Endothelial cell of umbilical vein (primary cell): ENCODE data around the gene LHFPL5. TPM values are rescaled to one million over a fixed set of nuclear protein-coding genes. Genes with fewer than 3 reads are reported as not detected.

Experiments
- BruUV-seq: library from RNA; stranded (reverse); fragments of 400-500 nt; replicated peaks from 2 replicates; lab custom pipeline; 2021; lab: Mats Ljungman, UMichigan
- CTCF ChIA-PET: fragments of 300-600, 350-600 bp; sonication (Branson Sonifier 250); formaldehyde crosslinking; loops from one replicate; lab custom pipeline; 2021; ENCODE audit warnings: antibody characterized with exemption, inconsistent platforms; lab: Charles Lee
- POLR2A ChIA-PET: fragments of 300-600, 350-600 bp; sonication (Branson Sonifier 250); formaldehyde crosslinking; loops from one replicate; lab custom pipeline; 2021; ENCODE audit warnings: antibody characterized with exemption, inconsistent platforms; lab: Charles Lee
- DNase-seq: peaks from one replicate; pipeline ENCODE4 v3.0.0-alpha.2; 2011; ENCODE audit warnings: low read depth, low spot score
- FAIRE-seq: peaks from 2 replicates; lab custom pipeline; 2011; peaks lifted over from hg19 to GRCh38; lab: Jason Lieb, UNC
- H2AFZ ChIP-seq: 2 replicates; pipeline ENCODE4 v1.6.0; 2012; ENCODE audit warnings: low read depth, low read length, control low read depth, inconsistent platforms
- H3K27ac ChIP-seq: 2 replicates; pipeline ENCODE4 v1.5.1; 2011; ENCODE audit warnings: low read depth, mild to moderate bottlenecking, control low read depth, low read length, moderate library complexity; ENCODE audit not compliant: insufficient read depth
- H3K27me3 ChIP-seq, 2 experiments: 2 replicates each; pipeline versions ENCODE4 v1.6.0 to v1.6.1; 2011; ENCODE audit warnings: low read length in 2 of 2, mixed read lengths in 1 of 2; ENCODE audit not compliant: control insufficient read depth in 2 of 2, insufficient read depth in 2 of 2
- H3K36me3 ChIP-seq, 2 experiments: 2 replicates in 1 of 2; 3 replicates in 1 of 2; pipeline ENCODE4 v1.5.1; 2011; ENCODE audit warnings: low read length in 2 of 2, mild to moderate bottlenecking in 1 of 2, moderate library complexity in 1 of 2; ENCODE audit not compliant: control insufficient read depth in 2 of 2, insufficient read depth in 2 of 2; ENCODE audit errors: extremely low read depth in 1 of 2
- H3K4me1 ChIP-seq: 3 replicates; pipeline ENCODE4 v1.5.1; 2011; ENCODE audit warnings: mild to moderate bottlenecking, low read length; ENCODE audit not compliant: control insufficient read depth, insufficient read depth; ENCODE audit errors: extremely low read depth
- H3K4me2 ChIP-seq: 2 replicates; pipeline ENCODE4 v1.6.1; 2011; ENCODE audit warnings: low read length, control low read depth, mixed read lengths; ENCODE audit not compliant: insufficient read depth
- H3K4me3 ChIP-seq, 3 experiments: fragments of 200-600 bp in 1 of 3; sonication (generic), shearing (Covaris generic) in 1 of 3; replicated peaks in 1 of 3; 2 replicates each; pipeline ENCODE4 v1.5.1; 2011 to 2016; ENCODE audit warnings: control low read depth in 3 of 3, low read length in 3 of 3, mild to moderate bottlenecking in 2 of 3, inconsistent platforms in 1 of 3, low read depth in 1 of 3, moderate library complexity in 1 of 3; ENCODE audit not compliant: insufficient read depth in 1 of 3
- H3K79me2 ChIP-seq: 2 replicates; pipeline ENCODE4 v1.6.0; 2012; ENCODE audit warnings: low read length, inconsistent platforms; ENCODE audit not compliant: control insufficient read depth, insufficient read depth
- H3K9ac ChIP-seq: replicated peaks from 2 replicates; pipeline ENCODE3; 2011; ENCODE audit warnings: low read length, control low read depth; ENCODE audit not compliant: insufficient read depth; ENCODE audit errors: extremely low read depth
- H3K9me1 ChIP-seq: replicated peaks from 3 replicates; pipeline ENCODE4 v1.6.0; 2011; ENCODE audit warnings: mild to moderate bottlenecking, low read length; ENCODE audit not compliant: control insufficient read depth, insufficient read depth; ENCODE audit errors: extremely low read depth
- H3K9me3 ChIP-seq: replicated peaks from 2 replicates; pipeline ENCODE4 v1.5.1; 2012; ENCODE audit warnings: low read length, inconsistent platforms; ENCODE audit not compliant: control insufficient read depth, insufficient read depth
- H4K20me1 ChIP-seq: replicated peaks from 2 replicates; pipeline ENCODE3; 2011; ENCODE audit warnings: mild to moderate bottlenecking, low read length; ENCODE audit not compliant: control insufficient read depth, insufficient read depth; ENCODE audit errors: extremely low read depth
- CTCF ChIP-seq, 2 donors: IDR thresholded peaks; 1 replicate in 1 of 2; 2 replicates in 1 of 2; pipeline ENCODE4 v1.5.1; 2011; ENCODE audit warnings: low read length in 2 of 2, mild to moderate bottlenecking in 2 of 2, moderate library complexity in 2 of 2, control low read depth in 1 of 2, inconsistent platforms in 1 of 2, low read depth in 1 of 2; ENCODE audit not compliant: insufficient read depth in 1 of 2; ENCODE audit errors: extremely low read depth in 1 of 2
- EZH2 ChIP-seq: IDR thresholded peaks from 2 replicates; pipeline ENCODE4 v1.6.1; 2012; ENCODE audit warnings: borderline replicate concordance, low read depth, mild to moderate bottlenecking, moderate library complexity, low read length, inconsistent platforms; ENCODE audit not compliant: severe bottlenecking
- FOS ChIP-seq: IDR thresholded peaks from 2 replicates; pipeline ENCODE4 v1.6.1; 2011; ENCODE audit warnings: mild to moderate bottlenecking, low read length, moderate library complexity, borderline replicate concordance; ENCODE audit not compliant: insufficient read depth
- GATA2 ChIP-seq: IDR thresholded peaks from 2 replicates; pipeline ENCODE4 v1.7.0; 2011; ENCODE audit warnings: low read depth, mild to moderate bottlenecking, moderate library complexity, mixed read lengths, low read length; ENCODE audit not compliant: insufficient read length, insufficient read depth
- JUN ChIP-seq: IDR thresholded peaks from 2 replicates; pipeline ENCODE4 v1.6.1; 2011; ENCODE audit warnings: borderline replicate concordance, low read depth; ENCODE audit not compliant: insufficient read length, insufficient read depth
- MAX ChIP-seq: IDR thresholded peaks from 2 replicates; pipeline ENCODE4 v1.6.1; 2011; ENCODE audit not compliant: insufficient read depth, insufficient read length
- MYC ChIP-seq: IDR thresholded peaks from one replicate; pipeline ENCODE4 v1.6.1; 2011; ENCODE audit warnings: mild to moderate bottlenecking, low read depth, low read length
- dilution Hi-C: fragments of 300-500 bp; cut with MboI; formaldehyde crosslinking; loops from one replicate; pipeline ENCODE4 v1.15.0; 2019; ENCODE audit warnings: low sequenced_read_pairs; ENCODE audit not compliant: extremely low pct_ligation_motif_present
- intact Hi-C: fragments of 100-400 bp; cut with micrococcal nuclease; formaldehyde crosslinking; loops from one replicate; pipeline ENCODE4 v1.10.0; 2022
- polyA plus RNA-seq, 4 experiments: library from polyadenylated mRNA; depleted of rRNA in 3 of 4; stranded (reverse) in 3 of 4; unstranded in 1 of 4; fragments of >200 nt; gene quantifications; 2 replicates each; pipeline versions ENCODE4 v1.2.1 to v1.2.3, GENCODE V29; 2011 to 2012; ENCODE audit warnings: missing spikeins in 1 of 4
- total RNA-seq: library from RNA; stranded (reverse); gene quantifications from 2 replicates; pipeline ENCODE4 v1.2.3, GENCODE V29; 2021

The LHFPL5 gene
- total and polyA plus RNA-seq, 2 donors (not counting 3 experiments of a cell fraction or from before 2014, with no cell fraction given), result not detected

DNA sequence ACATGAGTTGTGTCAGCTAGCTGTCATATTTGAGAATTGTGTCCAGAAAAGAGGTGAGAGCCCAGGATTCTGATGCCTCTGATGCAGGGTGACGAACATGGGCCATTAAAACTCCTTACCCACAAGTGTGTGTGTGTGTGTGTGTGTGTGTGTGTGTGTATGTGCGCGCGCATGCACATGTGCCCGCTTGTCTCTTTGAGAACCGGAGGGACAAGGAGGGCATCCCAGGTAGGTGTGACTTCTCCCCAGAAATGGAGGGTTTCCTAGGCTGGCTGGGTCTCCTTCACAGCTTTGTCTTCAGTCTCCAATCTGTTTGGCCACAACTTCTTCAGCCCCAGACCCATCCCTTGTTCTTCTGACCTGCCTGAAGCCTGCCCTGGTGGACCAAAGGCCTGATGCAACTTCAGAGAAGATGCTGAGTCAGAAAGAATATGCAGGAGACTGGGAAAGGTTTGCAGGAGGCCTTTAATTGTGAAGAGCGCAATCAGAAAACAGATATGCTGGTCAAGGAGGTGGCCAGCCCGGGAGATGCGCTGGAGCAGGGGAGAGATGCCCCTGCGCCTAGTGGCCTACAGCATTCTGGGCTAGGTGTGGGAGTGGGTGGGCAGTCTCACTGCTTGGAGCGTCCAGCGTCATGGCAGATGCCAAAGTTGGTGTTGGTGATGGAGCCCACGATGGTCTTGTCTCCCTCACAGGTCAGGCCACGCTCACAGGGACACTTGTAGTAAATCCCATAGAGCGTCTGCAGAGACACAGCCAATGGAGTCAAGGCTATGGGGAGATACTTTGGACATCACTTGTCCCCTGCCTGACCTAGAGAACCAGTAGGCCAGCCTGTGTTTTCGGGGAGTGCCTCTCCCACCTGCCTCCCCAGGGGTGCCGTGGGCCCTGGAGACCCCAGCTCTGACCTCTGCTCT lies 10.4 kb upstream of the LHFPL5 start:
- Histone ChIP-seq H3K27me3 (peaks cover 0 to 1% of the 10 kb centered on the region in 2 experiments), H3K4me1 (no peaks in the 10 kb centered on the region), H3K9me3 (no peaks in the 10 kb centered on the region), H3K4me3 (no peak overlapping the region), H3K9ac (no peak overlapping the region), H3K9me1 (no peaks in the 10 kb centered on the region), H3K4me2 (no peak overlapping the region), H3K79me2 (no peaks in the 10 kb centered on the region), H2AFZ (no peak overlapping the region), H3K27ac (no peak overlapping the region), H4K20me1 (no peaks in the 10 kb centered on the region), H3K36me3 (no peaks in the 10 kb centered on the region)
- intact Hi-C loops (no loop called here), dilution Hi-C loops (no loop called here)
- no TSS peak for BruUV-seq
- no peak for DNase-seq
- FAIRE-seq, result no peak
- ChIA-PET POLR2A (no interaction called here), CTCF (interaction anchor here (1.2 kb wide), 1 partner anchor 9 kb away, joined by 3 read pairs; no protein-coding TSS in a partner anchor)
- TF ChIP-seq CTCF (IDR thresholded peaks at IDR 0.05; ENCODE audit: extremely low read depth in 1 of 2, insufficient read depth in 1 of 2, low read depth in 1 of 2, low read length in 2 of 2) (no peak), MYC (no peak), FOS (no peak), GATA2 (no peak), JUN (no peak), MAX (no peak), EZH2 (no peak)
